Stomach (tissue), 9 donors: ENCODE results near the gene ZNF716. TPM values are rescaled to one million over a fixed set of nuclear protein-coding genes. Genes with fewer than 3 reads are reported as not detected.

Experiments
- DNase-seq, 2 donors: peaks; one replicate each; pipeline versions ENCODE4 v3.0.0 to v3.0.0-alpha.2; 2013 to 2019
- H3K27ac ChIP-seq, 5 donors: fragments of 200-600 bp in 4 of 5; sonication (generic) in 4 of 5; one replicate each; pipeline ENCODE4 v1.5.1; 2013 to 2019; ENCODE audit warnings: mild to moderate bottlenecking in 1 of 5, moderate library complexity in 1 of 5
- H3K27me3 ChIP-seq, 3 donors: fragments of 200-600 bp; sonication (generic); one replicate each; pipeline ENCODE4 v1.5.1; 2017 to 2019; ENCODE audit warnings: mixed run types in 1 of 3
- H3K36me3 ChIP-seq, 4 donors: fragments of 200-600 bp; sonication (generic); 1 replicate in 3 of 4; 2 replicates in 1 of 4; pipeline ENCODE4 v1.5.1; 2016 to 2019
- H3K4me1 ChIP-seq, 4 donors: fragments of 200-600 bp; sonication (generic); one replicate each; pipeline ENCODE4 v1.5.1; 2016 to 2019
- H3K4me3 ChIP-seq, 4 donors: fragments of 200-600 bp; sonication (generic) in 3 of 4; one replicate each; pipeline ENCODE4 v1.5.1; 2016 to 2019; ENCODE audit warnings: mild to moderate bottlenecking in 1 of 4
- H3K9me3 ChIP-seq, 4 donors: fragments of 200-600 bp; sonication (generic); one replicate each; pipeline ENCODE4 v1.5.1; 2016 to 2019
- EP300 ChIP-seq: sonication (generic); formaldehyde crosslinking; IDR thresholded peaks from one replicate; pipeline ENCODE4 v1.6.1; 2017; ENCODE audit warnings: antibody characterized with exemption
- POLR2A ChIP-seq, 4 donors: fragments of 450-650 bp; IDR thresholded peaks; one replicate each; pipeline ENCODE4 v1.6.1; 2016; ENCODE audit warnings: antibody characterized with exemption in 4 of 4, control low read depth in 2 of 4, mild to moderate bottlenecking in 1 of 4, moderate library complexity in 1 of 4
- POLR2AphosphoS5 ChIP-seq, 3 donors: sonication (generic); formaldehyde crosslinking; IDR thresholded peaks; one replicate each; pipeline ENCODE4 v1.6.1; 2016; ENCODE audit warnings: antibody characterized with exemption in 3 of 3
- WGBS, 5 donors: extraction: QIAGEN DNeasy Blood & Tissue Kit in 3 of 5; methylation state at CpG; one replicate each; pipeline versions ENCODE4 v1.1.5 to v1.1.7; 2013 to 2018; 5-methylcytosine and 5-hydroxymethylcytosine counted together
- intact Hi-C: fragments of 100-400 bp; cut with DNase I; formaldehyde crosslinking; loops from one replicate; pipeline ENCODE4 v1.15.1; 2023; ENCODE audit warnings: low total_unique reads
- polyA plus RNA-seq, 3 donors: library from polyadenylated mRNA; stranded (reverse); fragments of 200-250 nt; gene quantifications; one replicate each; pipeline ENCODE4 v1.2.3, GENCODE V29; 2013
- total RNA-seq, 5 donors: library from RNA; depleted of rRNA; stranded (reverse); fragments of >200 nt; gene quantifications; one replicate each; pipeline versions ENCODE4 v1.1.0 to v1.2.3, GENCODE V29; 2014 to 2016
- TF ChIP-seq, protein P1 (sequence below), 7 experiments: fragments of 450-650 bp in 4 of 7; fragments of 200-600 bp in 3 of 7; sonication (generic) in 3 of 7; IDR thresholded peaks; one replicate each; pipeline ENCODE4 v1.5.1; 2016 to 2019; ENCODE audit warnings: antibody characterized with exemption in 7 of 7, control low read depth in 2 of 7, mild to moderate bottlenecking in 1 of 7
- donor health status: healthy with polysubstance abuse.
- donor health status: Bipolar disorder and iron deficiency.
- donor health status: healthy.

The ZNF716 gene
- total and polyA plus RNA-seq, 8 donors: 0.18 TPM; not detected in 7

DNA sequence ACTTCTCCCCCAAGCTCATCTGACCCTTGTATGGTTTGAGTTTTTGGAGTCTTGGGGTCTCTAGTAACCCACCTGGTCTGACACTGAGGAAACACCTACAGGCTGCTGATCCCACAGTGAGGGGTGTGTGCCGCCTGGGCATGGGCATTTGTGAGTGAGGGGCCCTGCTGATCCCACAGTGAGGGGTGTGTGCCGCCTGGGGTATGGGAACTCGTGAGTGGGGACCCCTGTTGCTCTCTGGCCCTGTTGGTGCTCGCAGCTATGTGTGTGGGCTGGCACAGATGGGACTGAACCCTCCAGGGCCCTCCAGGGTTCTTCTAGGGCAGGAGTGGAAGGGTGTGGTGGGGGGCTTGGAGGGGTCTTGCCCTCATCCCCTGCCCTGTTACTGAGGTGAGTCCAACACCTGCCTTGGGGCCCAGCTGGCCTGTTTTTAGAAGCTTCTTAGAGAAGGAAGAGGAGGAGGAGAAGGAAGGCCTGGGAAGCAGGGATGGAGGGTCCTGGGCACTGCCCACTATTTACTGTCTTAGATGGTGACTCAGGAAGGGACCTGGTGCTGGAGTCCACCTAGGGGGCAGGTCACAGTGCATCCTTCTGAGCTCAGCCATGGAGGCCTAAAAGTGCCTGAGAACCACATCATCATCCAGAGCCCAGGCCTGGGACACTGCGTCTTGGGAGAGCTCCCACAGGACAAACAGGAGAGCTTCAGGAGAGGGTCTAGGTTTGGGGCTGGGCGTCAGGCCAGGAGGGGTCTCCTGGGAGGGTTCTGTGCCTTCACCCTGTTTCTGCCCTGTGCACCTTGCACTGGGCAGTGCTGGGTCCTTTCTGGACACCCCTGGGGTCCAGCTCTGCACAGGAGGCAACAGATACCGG lies 36.2 kb upstream of the ZNF716 start:
- Histone ChIP-seq H3K9me3 (peaks cover 0 to 85% (median 58%) of the 10 kb centered on the region in 4 donors), H3K27ac (no peak overlapping the region), H3K4me3 (no peak overlapping the region), H3K27me3 (no peaks in the 10 kb centered on the region), H3K36me3 (no peaks in the 10 kb centered on the region), H3K4me1 (no peaks in the 10 kb centered on the region)
- WGBS, 5 donors: 47 to 62% (median 57%) methylated on average over 4 to 7 of the region's 7 CpGs; no CpG with 5 or more reads in 1 of the 5 donors
- DNase-seq: no peak
- intact Hi-C loops: no loop called here
- TF ChIP-seq, protein P1, sequence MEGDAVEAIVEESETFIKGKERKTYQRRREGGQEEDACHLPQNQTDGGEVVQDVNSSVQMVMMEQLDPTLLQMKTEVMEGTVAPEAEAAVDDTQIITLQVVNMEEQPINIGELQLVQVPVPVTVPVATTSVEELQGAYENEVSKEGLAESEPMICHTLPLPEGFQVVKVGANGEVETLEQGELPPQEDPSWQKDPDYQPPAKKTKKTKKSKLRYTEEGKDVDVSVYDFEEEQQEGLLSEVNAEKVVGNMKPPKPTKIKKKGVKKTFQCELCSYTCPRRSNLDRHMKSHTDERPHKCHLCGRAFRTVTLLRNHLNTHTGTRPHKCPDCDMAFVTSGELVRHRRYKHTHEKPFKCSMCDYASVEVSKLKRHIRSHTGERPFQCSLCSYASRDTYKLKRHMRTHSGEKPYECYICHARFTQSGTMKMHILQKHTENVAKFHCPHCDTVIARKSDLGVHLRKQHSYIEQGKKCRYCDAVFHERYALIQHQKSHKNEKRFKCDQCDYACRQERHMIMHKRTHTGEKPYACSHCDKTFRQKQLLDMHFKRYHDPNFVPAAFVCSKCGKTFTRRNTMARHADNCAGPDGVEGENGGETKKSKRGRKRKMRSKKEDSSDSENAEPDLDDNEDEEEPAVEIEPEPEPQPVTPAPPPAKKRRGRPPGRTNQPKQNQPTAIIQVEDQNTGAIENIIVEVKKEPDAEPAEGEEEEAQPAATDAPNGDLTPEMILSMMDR (IDR thresholded peaks at IDR 0.05): no peak
- no peak for TF ChIP-seq EP300
- TF ChIP-seq POLR2AphosphoS5 (IDR thresholded peaks at IDR 0.05): no peak
- no peak for TF ChIP-seq POLR2A (IDR thresholded peaks at IDR 0.05)

DNA sequence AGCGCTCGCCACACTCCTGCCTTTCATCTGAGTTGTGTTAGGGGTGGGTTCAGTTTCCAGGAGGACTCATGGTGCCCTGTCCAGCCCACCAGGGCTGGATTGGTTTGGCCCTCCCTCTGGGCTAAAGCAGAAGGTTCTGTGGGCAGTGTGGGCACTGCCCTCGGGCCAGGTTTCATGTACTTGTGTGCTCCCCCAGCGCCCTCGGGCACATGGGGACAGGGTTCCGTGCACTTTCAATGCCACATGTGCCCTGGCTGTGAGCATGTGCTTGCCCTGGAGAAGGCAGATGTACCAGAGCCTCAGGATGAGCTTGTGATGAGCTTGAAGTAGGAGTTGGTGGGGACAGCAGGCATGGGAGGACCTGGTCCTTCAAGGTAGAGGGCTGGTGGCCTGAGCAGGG lies 35.6 kb upstream of the ZNF716 start:
- 78 to 82% (median 79%) methylated on average over 4 to 6 of the region's 6 CpGs; no CpG with 5 or more reads in 1 of the 5 donors for WGBS, 5 donors
- Histone ChIP-seq H3K27ac (no peak overlapping the region), H3K9me3 (peaks cover 0 to 82% (median 58%) of the 10 kb centered on the region in 4 donors), H3K27me3 (no peaks in the 10 kb centered on the region), H3K4me1 (no peaks in the 10 kb centered on the region), H3K4me3 (no peak overlapping the region), H3K36me3 (no peaks in the 10 kb centered on the region)
- intact Hi-C loops: no loop called here
- no peak for DNase-seq
- no peak for TF ChIP-seq EP300
- TF ChIP-seq, protein P1 (IDR thresholded peaks at IDR 0.05): no peak
- no peak for TF ChIP-seq POLR2A (IDR thresholded peaks at IDR 0.05)
- no peak for TF ChIP-seq POLR2AphosphoS5 (IDR thresholded peaks at IDR 0.05)

DNA sequence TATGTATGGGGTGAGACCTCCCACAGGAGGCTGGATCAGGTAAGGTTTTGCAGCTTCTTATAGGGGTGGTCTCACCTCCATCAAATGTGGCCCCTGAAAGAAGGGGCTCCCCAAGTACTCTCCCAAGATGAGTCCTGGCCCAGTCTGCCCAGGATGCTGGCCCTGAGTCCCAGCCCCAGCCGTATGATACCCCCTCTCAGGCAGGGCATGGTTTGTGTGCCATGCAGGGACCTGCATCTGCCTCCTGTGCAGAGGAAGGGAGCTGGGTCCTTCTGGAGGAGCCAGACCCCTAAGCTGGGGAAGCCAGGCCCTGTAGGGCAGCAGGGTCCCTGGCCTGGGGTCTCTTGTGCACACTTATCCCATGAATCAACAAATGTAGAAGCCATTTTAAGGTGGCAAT lies 35.1 kb upstream of the ZNF716 start:
- intact Hi-C loops: no loop called here
- H3K9me3 ChIP-seq: peaks cover 0 to 81% (median 59%) of the 10 kb centered on the region in 4 donors
- no peak overlapping the region for H3K4me3 ChIP-seq

DNA sequence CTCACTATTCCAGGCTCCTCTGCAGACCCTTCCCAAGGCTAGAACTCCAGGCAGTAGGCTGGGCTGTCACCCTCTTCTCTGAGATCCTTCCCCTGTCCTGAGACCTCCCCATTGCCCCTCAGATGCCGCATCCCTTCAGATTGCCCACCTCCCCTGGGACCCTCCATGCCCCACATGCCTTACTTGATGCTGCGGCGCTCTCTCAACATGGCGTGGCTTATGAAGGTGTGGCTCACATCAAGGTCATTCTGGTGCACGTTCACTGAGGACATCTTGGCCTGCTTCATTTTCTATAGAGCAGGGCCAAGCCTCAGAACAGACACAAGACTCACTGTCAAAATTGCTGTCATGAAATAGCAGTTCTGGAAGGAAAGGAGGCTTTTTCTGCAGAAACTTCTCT lies 34.7 kb upstream of the ZNF716 start:
- Histone ChIP-seq H3K27ac (no peak overlapping the region), H3K36me3 (no peaks in the 10 kb centered on the region), H3K4me3 (no peak overlapping the region), H3K27me3 (no peaks in the 10 kb centered on the region), H3K4me1 (no peaks in the 10 kb centered on the region), H3K9me3 (peaks cover 0 to 80% (median 58%) of the 10 kb centered on the region in 4 donors)
- intact Hi-C loops: no loop called here
- no peak for DNase-seq
- TF ChIP-seq POLR2A (IDR thresholded peaks at IDR 0.05) (no peak), POLR2AphosphoS5 (IDR thresholded peaks at IDR 0.05) (no peak), EP300 (no peak)
- TF ChIP-seq, protein P1 (IDR thresholded peaks at IDR 0.05): no peak
- WGBS, 5 donors: 61 to 72% (median 66%) methylated on average over 5 of the region's 5 CpGs; no CpG with 5 or more reads in 1 of the 5 donors

More for the DNA sequence above, 35.1 kb upstream of the ZNF716 start:
- DNase-seq: no peak
- H3K27me3 ChIP-seq: no peaks in the 10 kb centered on the region
- no peak overlapping the region for H3K27ac ChIP-seq
- H3K4me1 ChIP-seq: no peaks in the 10 kb centered on the region
- WGBS, 5 donors: 33 to 67% (median 59%) methylated on average over 1 of the region's 1 CpG; no CpG with 5 or more reads in 1 of the 5 donors
- no peak for TF ChIP-seq POLR2A (IDR thresholded peaks at IDR 0.05)
- TF ChIP-seq, protein P1 (IDR thresholded peaks at IDR 0.05): no peak
- TF ChIP-seq POLR2AphosphoS5 (IDR thresholded peaks at IDR 0.05): no peak
- TF ChIP-seq EP300: no peak
- no peaks in the 10 kb centered on the region for H3K36me3 ChIP-seq
